Activated T-helper 1 cell treated with Interleukin-2 at 50 U/mL for 16 hours (primary cell): ENCODE results near the gene NUMB.
A peak's percentile ranks its signal among the peaks of the same experiment; 100 is the strongest.

Experiments used
- DNase-seq: peaks from one replicate; pipeline ENCODE4 v3.0.0-alpha.2; 2020; ENCODE audit warnings: low read depth

Gene NUMB

DNA sequence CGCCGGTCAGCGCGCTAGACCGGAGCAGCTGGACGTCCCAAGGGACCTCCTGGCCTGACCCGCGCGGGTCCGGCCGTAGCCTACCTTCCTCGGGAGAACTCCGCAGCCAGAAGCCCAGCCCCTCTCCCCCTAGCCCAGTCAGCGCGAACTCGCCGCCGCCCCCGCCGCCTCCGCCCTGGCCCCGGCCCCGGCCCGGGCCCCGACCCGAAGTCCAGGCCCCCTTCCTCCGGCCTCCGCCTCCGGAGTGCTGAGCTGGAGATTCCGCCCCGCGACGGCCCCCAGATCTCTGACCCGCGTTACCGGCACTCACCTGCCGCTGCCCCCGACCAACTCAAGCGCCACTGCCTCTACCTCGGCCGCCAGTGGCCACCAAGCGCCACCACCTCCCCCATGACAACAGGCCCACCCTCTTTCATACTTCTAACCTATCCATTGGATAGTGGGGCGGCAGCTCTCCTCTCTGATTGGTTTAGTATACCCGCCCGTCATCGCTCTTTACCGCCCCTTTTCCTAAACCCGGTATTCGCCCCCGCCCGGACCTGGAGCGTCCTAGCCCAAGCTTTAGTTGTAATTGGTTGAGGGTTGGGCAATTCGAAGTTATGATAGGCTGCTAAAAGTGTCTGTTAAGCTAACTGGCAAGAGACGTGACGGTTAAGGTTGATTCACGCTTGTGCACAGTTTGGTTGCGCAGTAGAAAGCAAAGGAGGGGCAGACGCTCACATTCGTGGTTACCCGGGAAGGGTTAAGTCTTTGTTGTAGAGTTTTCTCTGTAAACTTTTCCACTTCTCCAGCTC lies at the start of gene NUMB:
Gene NUMB (minus strand): TSS at position 364 of the 794 bp plus-strand sequence. CDS start 102,795 bp downstream, outside the sequence.
- peak; percentile 92 for DNase-seq

GRCh38 chr14:73503648-73504047 lies 45.3 kb upstream of the NUMB start:
- no peak for DNase-seq

DNA sequence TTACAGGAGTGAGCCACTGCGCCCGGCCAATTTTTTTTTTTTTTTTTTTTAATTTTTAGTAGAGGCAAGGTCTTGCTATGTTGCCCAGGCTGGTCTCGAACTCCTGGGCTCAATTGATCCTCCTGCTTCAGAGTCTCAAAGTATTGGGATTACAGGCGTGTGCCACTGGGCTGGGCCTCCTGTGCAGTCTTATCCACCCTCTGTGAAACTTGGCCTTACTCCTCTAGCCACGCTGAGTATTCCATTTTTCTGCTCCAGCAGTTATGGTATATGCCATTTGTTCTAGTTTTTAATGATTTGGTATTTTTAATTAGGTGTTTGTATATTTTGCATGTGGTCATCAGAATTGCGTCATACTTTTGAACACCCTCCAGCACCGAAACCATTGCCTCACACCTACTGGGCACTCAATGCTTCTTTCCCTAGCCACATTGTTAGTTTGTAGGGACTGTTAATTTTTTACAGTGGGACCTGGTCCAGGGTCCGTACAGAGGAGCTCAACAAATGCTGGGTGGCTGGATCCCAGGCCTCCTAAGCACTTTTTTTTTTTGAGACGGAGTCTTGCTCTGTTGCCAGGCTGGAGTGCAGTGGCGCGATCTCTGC lies 43.8 kb upstream of the NUMB start:
- DNase-seq, result no peak

- DNase-seq, result no peak
Measured at GRCh38 chr14:73500360-73500759, 42.0 kb upstream of the NUMB start.

DNA sequence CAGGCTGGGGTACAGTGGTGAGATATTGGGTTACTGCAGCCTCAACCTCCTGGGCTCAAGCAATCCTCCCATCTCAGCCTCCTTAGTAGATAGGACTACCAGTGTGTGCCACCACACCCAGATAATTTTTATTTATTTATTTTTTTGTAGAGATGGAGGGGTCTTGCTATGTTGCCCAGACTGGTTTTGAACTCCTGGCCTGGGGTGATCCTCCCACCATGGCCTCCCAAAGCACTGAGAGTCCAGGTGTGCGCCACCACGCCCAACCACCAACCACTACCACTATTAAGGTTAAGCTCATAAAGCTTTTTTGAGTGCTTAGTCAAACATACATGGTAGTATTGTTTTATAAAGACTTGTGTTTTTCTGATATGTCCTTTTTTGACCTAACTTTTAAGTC lies 36.2 kb upstream of the NUMB start:
- DNase-seq, result no peak

DNA sequence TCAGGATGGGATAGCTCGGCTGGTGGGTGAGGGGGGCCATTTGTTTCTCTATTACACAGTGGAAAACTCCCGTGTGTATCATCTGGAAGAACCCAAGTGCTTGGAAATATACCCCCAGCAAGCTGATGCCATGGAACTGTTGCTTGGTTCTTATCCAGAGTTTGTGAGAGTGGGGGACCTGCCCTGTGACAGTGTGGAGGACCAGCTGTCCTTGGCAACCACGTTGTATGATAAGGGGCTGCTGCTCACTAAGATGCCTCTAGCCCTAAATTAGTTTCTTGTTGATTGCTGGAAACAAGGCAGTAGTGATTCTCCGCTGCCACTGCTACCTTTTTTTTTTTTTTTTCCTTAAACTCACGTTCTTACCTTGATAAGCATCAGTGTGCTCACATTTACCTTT lies 34.3 kb upstream of the NUMB start:
- DNase-seq, result no peak

GRCh38 chr14:73492043-73492552 lies 33.8 kb upstream of the NUMB start:
- DNase-seq, result no peak

DNA sequence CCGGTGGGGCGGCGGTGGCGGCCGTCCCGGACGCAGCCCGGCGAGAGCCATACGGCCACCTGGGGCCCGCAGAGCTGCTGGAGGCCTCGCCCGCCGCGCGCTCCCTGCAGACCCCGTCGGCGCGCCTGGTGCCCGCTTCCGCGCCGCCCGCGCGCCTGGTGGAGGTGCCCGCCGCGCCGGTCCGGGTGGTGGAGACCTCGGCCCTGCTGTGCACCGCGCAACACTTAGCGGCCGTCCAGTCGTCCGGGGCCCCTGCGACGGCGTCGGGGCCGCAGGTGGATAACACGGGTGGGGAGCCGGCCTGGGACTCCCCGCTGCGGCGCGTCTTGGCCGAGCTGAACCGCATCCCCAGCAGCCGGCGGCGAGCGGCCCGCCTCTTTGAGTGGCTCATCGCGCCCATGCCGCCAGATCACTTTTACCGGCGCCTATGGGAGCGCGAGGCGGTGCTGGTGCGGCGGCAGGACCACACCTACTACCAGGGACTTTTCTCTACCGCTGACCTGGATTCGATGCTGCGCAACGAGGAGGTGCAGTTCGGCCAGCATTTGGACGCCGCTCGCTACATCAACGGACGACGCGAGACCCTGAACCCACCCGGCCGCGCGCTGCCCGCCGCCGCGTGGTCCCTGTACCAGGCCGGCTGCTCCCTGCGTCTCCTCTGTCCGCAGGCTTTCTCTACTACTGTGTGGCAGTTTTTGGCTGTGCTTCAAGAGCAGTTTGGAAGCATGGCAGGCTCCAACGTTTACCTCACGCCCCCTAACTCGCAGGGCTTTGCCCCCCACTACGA lies 33.1 kb upstream of the NUMB start:
- DNase-seq, result peak; percentile 50

DNA sequence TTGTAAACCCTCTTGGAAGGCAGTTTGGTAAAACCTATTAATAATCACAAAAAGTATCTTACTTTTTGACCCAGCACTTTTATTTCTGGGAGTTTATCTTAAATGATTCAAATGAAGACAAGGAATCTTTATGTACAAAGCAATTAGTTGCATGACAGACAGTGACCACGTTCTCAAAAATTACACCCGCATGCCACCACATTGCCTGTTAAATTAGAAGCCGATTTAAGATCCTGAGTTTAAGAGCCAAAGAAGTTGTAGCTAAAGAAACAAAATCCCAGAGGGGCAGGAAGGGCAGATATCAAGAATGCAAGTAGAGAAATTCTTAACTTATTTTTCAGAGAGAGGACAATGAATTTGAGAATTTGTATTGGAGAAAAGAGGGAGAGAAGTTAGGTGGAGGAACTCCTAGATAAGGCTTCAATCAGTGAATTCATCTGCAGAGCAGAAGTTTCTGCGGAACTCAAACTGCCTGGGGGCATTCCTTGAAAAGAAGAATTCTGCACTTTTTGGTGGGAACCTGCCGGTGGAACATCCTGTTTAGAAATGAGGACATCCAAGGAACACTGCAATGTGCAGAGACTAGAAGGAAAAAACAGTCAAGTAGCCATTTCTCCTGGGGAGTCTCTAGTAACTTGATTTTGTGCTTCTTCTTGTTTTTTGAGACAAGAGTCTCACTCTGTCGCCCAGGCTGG lies 31.3 kb upstream of the NUMB start:
- DNase-seq, result no peak

- no peak for DNase-seq
Measured at GRCh38 chr14:73478684-73479083, 20.3 kb upstream of the NUMB start.

DNA sequence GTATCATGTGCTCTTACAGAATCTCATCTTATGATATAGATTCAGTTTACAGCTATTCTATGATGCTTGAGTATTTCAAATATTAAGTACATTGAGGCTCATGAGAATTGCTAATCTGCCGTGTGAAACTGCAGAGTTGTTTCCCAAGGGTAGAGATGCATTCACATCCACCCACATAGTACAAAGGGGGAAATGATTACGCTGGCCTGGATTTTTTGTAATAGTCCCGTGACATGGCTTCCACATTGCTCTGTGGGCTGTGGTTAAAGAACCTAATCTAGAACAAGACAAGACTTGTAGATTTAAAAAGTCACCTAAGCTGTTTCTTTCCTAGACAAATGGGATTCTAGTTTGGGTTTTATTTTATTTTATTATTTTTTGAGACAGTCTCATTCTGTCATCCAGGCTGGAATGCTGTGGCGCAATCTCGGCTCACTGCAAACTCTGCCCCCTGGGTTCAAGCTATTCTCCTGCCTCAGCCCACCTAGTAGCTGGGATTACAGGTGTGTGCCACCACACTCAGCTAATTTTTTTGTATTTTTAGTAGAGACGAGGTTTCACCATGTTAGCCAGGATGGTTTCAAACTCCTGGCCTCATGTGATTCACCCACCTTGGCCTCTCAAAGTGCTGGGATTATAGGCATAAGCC lies 19.4 kb upstream of the NUMB start:
- no peak for DNase-seq

DNA sequence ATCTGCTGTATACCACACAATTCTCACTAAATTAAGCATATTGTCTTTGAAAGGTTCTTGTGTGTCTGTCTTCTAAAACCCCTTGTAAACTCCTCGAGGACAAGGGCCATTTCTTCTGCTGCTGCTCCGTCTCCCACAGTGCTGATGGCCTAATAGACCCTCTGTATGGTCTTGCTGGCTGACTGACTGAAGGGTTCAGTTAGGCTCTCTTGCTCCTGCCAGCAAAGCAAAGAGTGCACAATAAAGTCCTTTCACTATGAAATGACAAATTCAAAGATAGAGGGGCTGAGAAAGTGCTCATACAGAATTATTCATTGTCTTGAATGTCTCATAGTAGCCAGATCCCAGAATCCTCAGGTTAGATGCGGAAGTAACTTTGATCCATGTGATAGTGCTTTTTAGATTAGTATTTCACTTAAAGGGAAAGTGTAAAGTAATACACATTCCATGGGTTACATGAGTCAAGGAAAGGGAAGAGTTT lies 18.1 kb upstream of the NUMB start:
- DNase-seq, result no peak

- no peak for DNase-seq
Measured at GRCh38 chr14:73474952-73475351, 16.6 kb upstream of the NUMB start.

GRCh38 chr14:73472185-73473114 lies 14.1 kb upstream of the NUMB start:
- DNase-seq, result no peak

- no peak for DNase-seq
Measured at GRCh38 chr14:73471582-73472184, 13.3 kb upstream of the NUMB start.

DNA sequence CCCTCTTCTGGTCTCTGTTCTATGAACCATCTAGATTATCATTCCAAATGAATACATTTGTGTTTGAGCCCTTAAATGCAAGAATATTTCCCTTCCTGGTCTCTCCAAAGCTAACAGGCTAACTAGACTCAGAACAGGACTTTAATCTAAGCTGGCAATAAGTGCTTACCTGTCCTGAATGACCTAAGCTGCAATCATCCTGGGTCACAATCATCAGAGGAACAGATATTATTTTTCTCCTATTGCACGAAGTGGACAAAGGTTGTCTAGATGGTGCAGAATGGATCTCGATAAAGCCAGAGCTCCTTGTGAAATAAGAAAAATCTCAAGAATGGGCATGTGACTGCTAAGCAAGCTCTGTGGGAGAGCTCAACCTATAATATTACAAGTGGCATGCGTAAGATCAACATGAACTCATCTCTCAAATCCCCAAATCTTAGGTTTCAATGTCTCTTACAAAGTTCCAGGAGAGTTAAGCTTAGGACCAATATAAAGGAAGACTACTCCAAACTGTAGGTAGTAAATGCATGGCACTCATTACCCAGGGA lies 10.6 kb upstream of the NUMB start:
- DNase-seq, result no peak

DNA sequence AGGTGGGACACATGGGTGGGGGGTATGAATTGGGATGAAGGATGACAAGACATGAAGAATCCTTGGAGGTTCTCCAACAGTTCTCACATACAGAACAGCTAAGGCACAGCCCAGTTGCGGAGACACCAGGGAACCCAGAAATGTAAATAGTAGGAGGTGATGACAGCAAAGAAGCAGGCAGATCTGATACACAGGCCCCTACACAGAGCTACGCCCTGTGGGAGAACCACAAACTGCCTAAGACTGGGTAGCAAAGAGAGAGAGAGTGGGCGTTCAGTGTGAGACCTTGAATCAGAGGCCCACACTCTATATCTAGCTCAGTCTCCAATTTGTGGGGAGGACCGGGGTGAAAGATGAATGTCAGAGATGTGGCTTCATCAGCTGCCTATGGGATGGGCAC lies 9.5 kb upstream of the NUMB start:
- no peak for DNase-seq

- DNase-seq, result no peak
Measured at GRCh38 chr14:73467377-73467776, 9.0 kb upstream of the NUMB start.

GRCh38 chr14:73466861-73467260 lies 8.5 kb upstream of the NUMB start:
- DNase-seq, result no peak
